Measurements from ENCODE around the gene IFIT3.

DNA sequence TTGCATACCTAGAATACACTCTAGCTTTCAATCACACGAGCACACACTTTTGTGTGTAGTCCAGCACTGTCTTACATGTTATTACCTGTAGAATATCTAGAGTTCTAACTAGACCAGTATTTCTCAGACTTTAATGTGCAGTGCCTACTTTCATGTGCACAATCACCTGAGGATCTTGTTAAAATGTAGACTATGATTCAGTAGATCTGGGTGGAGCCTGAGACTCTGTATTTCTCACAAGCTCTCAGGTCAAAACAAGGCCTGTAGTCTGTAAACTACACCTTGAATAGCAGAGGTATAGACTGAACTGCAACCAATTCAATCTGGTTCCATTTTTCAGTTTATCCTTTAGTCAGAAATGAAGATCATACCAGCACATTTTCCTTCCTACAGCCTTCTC, 14.8 kb upstream of the IFIT3 start:
- TF ChIP-seq CTCF (IDR thresholded peaks at IDR 0.05), result no peak
- no peak for TF ChIP-seq POLR2A (IDR thresholded peaks at IDR 0.05)
